ENCODE measurements around the gene ENTPD8.

Gene ENTPD8

GRCh38 chr9:137441289-137441934 lies at the start of gene ENTPD8:
ENTPD8 (minus strand) TSS chr9:137441357; CDS start chr9:137438285, 3,072 bp downstream.
- no peak for DNase-seq

- no peak for DNase-seq
Observed at GRCh38 chr9:137490532-137491186, 49.5 kb upstream of the ENTPD8 start.

- no peak for DNase-seq
Observed at GRCh38 chr9:137488906-137489305, 47.7 kb upstream of the ENTPD8 start.

- no peak for DNase-seq
Observed at GRCh38 chr9:137488327-137488653, 47.1 kb upstream of the ENTPD8 start.

- DNase-seq: no peak
Observed at GRCh38 chr9:137487454-137488326, 46.5 kb upstream of the ENTPD8 start.

GRCh38 chr9:137486545-137487453 lies 45.6 kb upstream of the ENTPD8 start:
- DNase-seq: no peak

- DNase-seq: no peak
Observed at GRCh38 chr9:137486141-137486490, 45.0 kb upstream of the ENTPD8 start.

- DNase-seq: no peak
Observed at GRCh38 chr9:137485343-137486140, 44.4 kb upstream of the ENTPD8 start.

GRCh38 chr9:137484551-137485315 lies 43.6 kb upstream of the ENTPD8 start:
- DNase-seq: no peak

- DNase-seq: peak; percentile 25 to 46
Observed at GRCh38 chr9:137482094-137482781, 41.1 kb upstream of the ENTPD8 start.

GRCh38 chr9:137480686-137481683 lies 39.8 kb upstream of the ENTPD8 start:
- DNase-seq: no peak

GRCh38 chr9:137479892-137480685 lies 38.9 kb upstream of the ENTPD8 start:
- no peak for DNase-seq

- DNase-seq: no peak
Observed at GRCh38 chr9:137478962-137479861, 38.1 kb upstream of the ENTPD8 start.

- no peak for DNase-seq
Observed at GRCh38 chr9:137478613-137478961, 37.4 kb upstream of the ENTPD8 start.

GRCh38 chr9:137477778-137478612 lies 36.8 kb upstream of the ENTPD8 start:
- no peak for DNase-seq

GRCh38 chr9:137476856-137477255 lies 35.7 kb upstream of the ENTPD8 start:
- DNase-seq: no peak
